Upper lobe of right lung (tissue), 1 donor: ENCODE data around the gene NUP35. TPM values are rescaled to one million over a fixed set of nuclear protein-coding genes. Genes with fewer than 3 reads are reported as not detected.
A peak's percentile ranks its signal among the peaks of the same experiment; 100 is the strongest.

ENCODE experiments used
- ATAC-seq: fragments of 200-7000 bp; cut with Tn5 transposase; one replicate; pipeline ENCODE4 v1.9.1; 2020; ENCODE audit warnings: mild to moderate bottlenecking, moderate library complexity
- DNase-seq: peaks from one replicate; pipeline ENCODE4 v3.0.0-alpha.2; 2020
- H3K27ac ChIP-seq: fragments of 200-600 bp; one replicate; pipeline ENCODE4 v1.8.0; 2022
- H3K27me3 ChIP-seq: fragments of 200-600 bp; one replicate; pipeline ENCODE4 v1.8.0; 2022; ENCODE audit warnings: mild to moderate bottlenecking
- H3K36me3 ChIP-seq: fragments of 200-600 bp; one replicate; pipeline ENCODE4 v1.8.0; 2022
- H3K4me1 ChIP-seq: fragments of 200-600 bp; one replicate; pipeline ENCODE4 v1.8.0; 2022
- H3K4me3 ChIP-seq: fragments of 200-600 bp; one replicate; pipeline ENCODE4 v1.8.0; 2022; ENCODE audit warnings: mild to moderate bottlenecking
- H3K9me3 ChIP-seq: fragments of 200-600 bp; one replicate; pipeline ENCODE4 v1.8.0; 2022
- CTCF ChIP-seq: fragments of 200-600 bp; IDR thresholded peaks from one replicate; pipeline ENCODE4 v1.8.0; 2022; ENCODE audit warnings: antibody characterized with exemption
- intact Hi-C: fragments of 100-400 bp; cut with DNase I; formaldehyde crosslinking; loops from one replicate; pipeline ENCODE4 v1.11.0; 2022
- total RNA-seq: library from RNA; stranded (reverse); fragmentation: NEBNext Ultra II Directional; extraction: Animal tissue kit (Norgen Biotek cat#: 25700); gene quantifications from one replicate; pipeline ENCODE4 v1.2.1, GENCODE V29; 2021
- donor health status: DM: no; HTN: yes; CAD: no; lungs with severe emphysema.

The NUP35 gene
- total RNA-seq, 1 donor from 2014 or later = 18.2 TPM

- Histone ChIP-seq H3K27me3 (no peaks in the 10 kb centered on the region), H3K4me3 (peak overlapping the region; percentile 89), H3K36me3 (no peaks in the 10 kb centered on the region), H3K4me1 (peaks cover 22% of the 10 kb centered on the region), H3K27ac (peak overlapping the region; percentile 89), H3K9me3 (no peaks in the 10 kb centered on the region)
- intact Hi-C loops = no loop called here
- ATAC-seq = no peak
- DNase-seq = no peak
- TF ChIP-seq CTCF = no peak
Observed at GRCh38 chr2:183123959-183124221, 353 bp upstream of the NUP35 start.

GRCh38 chr2:183124957-183125255 lies 663 bp downstream of the NUP35 start:
- no peak for DNase-seq
- TF ChIP-seq CTCF = no peak
- ATAC-seq = no peak
- Histone ChIP-seq H3K27ac (peak overlapping the region; percentile 89), H3K4me3 (peak overlapping the region; percentile 89), H3K27me3 (no peaks in the 10 kb centered on the region), H3K36me3 (no peaks in the 10 kb centered on the region), H3K9me3 (no peaks in the 10 kb centered on the region), H3K4me1 (peaks cover 22% of the 10 kb centered on the region)
- intact Hi-C loops = no loop called here

GRCh38 chr2:183125659-183126341 lies 1.6 kb downstream of the NUP35 start:
- DNase-seq (no peak), ATAC-seq (no peak)
- TF ChIP-seq CTCF = no peak
- intact Hi-C loops = no loop called here
- Histone ChIP-seq H3K4me3 (peak overlapping the region; percentile 89), H3K27ac (no peak overlapping the region), H3K4me1 (peaks cover 22% of the 10 kb centered on the region), H3K36me3 (peaks cover 4% of the 10 kb centered on the region), H3K9me3 (no peaks in the 10 kb centered on the region), H3K27me3 (no peaks in the 10 kb centered on the region)

GRCh38 chr2:183126635-183127034 lies 2.4 kb downstream of the NUP35 start:
- H3K9me3 ChIP-seq = no peaks in the 10 kb centered on the region
- peaks cover 9% of the 10 kb centered on the region for H3K36me3 ChIP-seq
- no peak overlapping the region for H3K4me3 ChIP-seq
- no peak overlapping the region for H3K27ac ChIP-seq
- H3K4me1 ChIP-seq = peaks cover 22% of the 10 kb centered on the region
- no peaks in the 10 kb centered on the region for H3K27me3 ChIP-seq
- no peak for ATAC-seq
- DNase-seq = no peak
- TF ChIP-seq CTCF = no peak
- intact Hi-C loops = no loop called here

GRCh38 chr2:183134016-183134415 lies 9.8 kb downstream of the NUP35 start:
- no peak overlapping the region for H3K27ac ChIP-seq
- no peak overlapping the region for H3K4me3 ChIP-seq
- peaks cover 18% of the 10 kb centered on the region for H3K36me3 ChIP-seq
- no peak for TF ChIP-seq CTCF
- H3K9me3 ChIP-seq = no peaks in the 10 kb centered on the region
- intact Hi-C loops = no loop called here
- no peaks in the 10 kb centered on the region for H3K4me1 ChIP-seq
- H3K27me3 ChIP-seq = no peaks in the 10 kb centered on the region
- DNase-seq (no peak), ATAC-seq (no peak)

- no peak overlapping the region for H3K4me3 ChIP-seq
- H3K9me3 ChIP-seq = no peaks in the 10 kb centered on the region
- peaks cover 6% of the 10 kb centered on the region for H3K36me3 ChIP-seq
- H3K4me1 ChIP-seq = no peaks in the 10 kb centered on the region
- no peak overlapping the region for H3K27ac ChIP-seq
- H3K27me3 ChIP-seq = no peaks in the 10 kb centered on the region
- ATAC-seq = no peak
- no peak for TF ChIP-seq CTCF
- DNase-seq = no peak
- intact Hi-C loops = no loop called here
Observed at GRCh38 chr2:183148955-183149354, 24.7 kb downstream of the NUP35 start.
